ENCODE measurements around the gene EIF3K.

DNA sequence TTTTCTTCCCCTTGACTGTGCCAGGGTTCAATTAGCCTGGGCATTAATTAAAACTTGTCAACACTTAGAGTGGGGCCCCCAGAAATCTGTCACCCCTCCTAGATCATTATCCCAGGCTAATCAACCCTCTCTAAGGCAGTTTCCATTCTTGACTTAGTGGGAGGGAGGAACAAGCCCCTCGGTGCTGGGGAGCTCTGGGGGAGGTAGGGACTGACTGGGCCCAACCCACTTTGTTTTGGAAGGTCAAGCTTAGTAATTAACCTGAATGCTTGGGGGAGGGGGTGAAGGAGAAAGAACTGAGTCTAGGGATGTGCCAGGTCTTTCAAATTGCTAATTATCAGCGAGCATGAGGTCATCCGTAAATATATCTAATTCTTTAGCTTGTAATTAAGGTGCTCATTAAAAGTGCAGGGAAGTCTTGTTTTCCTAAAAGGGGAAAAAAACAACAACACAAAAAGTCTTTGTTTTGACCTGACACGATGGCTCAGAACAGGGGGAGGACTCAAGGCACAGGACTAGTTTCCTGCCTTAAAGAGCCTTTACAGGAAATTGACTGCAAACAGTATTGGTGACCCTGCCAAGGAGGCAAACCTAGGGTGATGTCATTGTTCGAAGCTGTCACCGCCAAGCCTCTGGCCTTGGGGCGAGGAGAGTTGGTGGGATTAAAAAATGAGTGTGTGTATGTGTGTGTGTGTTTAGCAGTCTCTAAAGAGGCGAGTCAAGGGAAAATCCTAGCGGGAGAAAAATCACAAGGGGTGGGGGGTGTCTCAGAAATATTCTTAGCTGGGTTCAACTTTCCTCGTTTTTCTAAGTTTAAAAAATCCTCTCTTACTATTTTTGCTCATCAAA, 47.9 kb downstream of the EIF3K start:
- TF ChIP-seq, protein P1, sequence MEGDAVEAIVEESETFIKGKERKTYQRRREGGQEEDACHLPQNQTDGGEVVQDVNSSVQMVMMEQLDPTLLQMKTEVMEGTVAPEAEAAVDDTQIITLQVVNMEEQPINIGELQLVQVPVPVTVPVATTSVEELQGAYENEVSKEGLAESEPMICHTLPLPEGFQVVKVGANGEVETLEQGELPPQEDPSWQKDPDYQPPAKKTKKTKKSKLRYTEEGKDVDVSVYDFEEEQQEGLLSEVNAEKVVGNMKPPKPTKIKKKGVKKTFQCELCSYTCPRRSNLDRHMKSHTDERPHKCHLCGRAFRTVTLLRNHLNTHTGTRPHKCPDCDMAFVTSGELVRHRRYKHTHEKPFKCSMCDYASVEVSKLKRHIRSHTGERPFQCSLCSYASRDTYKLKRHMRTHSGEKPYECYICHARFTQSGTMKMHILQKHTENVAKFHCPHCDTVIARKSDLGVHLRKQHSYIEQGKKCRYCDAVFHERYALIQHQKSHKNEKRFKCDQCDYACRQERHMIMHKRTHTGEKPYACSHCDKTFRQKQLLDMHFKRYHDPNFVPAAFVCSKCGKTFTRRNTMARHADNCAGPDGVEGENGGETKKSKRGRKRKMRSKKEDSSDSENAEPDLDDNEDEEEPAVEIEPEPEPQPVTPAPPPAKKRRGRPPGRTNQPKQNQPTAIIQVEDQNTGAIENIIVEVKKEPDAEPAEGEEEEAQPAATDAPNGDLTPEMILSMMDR (IDR thresholded peaks at IDR 0.05) = no peak
- TF ChIP-seq POLR2A (IDR thresholded peaks at IDR 0.05) = no peak

Data from heart left ventricle (tissue), 13 donors.